Myometrial cell (primary cell): ENCODE measurements around the gene TTC14. TPM values are rescaled to one million over a fixed set of nuclear protein-coding genes. Genes with fewer than 3 reads are reported as not detected.

Experiments
- total RNA-seq: library from RNA; depleted of rRNA; stranded (reverse); fragments of >200 nt; gene quantifications from 2 replicates; pipeline ENCODE4 v1.2.3, GENCODE V29; 2015

Gene TTC14
- 15.3 and 21.3 TPM in 2 replicates for total RNA-seq

DNA sequence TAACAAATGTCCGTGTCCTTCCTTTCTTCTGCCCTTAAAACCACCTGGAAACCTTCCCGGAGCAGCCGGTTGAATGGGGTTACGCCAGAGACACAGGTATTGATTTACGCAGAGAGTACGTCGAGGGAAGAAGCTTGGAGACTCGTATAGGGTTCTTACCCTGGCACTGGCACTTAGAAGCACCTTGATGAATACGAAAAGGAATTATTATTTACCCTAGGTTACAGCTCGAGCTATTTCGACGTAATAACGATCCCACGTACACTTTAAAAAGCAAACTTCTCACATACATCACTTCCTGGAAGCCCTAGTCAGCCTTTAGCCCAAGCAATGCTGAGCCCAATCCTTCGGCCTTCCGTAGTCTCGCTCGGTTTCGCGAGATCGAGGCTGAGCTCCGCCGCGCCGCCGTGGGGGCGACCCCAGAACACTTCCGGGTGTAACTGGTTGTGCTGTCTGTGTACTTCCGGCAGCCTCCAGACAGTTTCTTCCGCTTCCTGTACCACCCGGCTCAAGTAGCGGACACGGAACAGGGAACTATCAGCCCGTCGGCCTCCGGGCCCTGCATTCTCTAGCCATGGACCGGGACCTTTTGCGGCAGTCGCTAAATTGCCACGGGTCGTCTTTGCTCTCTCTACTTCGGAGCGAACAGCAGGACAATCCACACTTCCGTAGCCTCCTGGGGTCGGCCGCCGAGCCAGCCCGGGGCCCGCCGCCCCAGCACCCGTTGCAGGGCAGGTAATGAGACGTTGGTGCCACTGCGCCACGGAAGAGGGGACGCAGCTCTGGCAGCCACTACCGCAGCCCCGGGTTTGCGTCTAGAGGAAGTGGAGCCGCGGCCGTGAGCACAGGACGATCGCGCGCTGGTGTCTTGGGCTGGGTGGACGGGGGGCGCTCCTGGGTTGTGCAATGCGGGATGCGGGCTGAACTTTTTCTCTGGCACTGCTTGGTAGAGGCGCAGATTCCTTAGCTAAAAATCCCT is at the start of gene TTC14:
TSS of gene TTC14 (plus strand) at position 476 of the 979 bp plus-strand sequence. CDS start at position 575, 99 bp downstream.

Other genes starting within 250 kb of the TTC14 start
- gene CCDC39, start 77.3 kb downstream of the TTC14 start, total RNA-seq, result not detected in 2 replicates